Measurements from ENCODE around the gene AMOTL1. TPM values are rescaled to one million over a fixed set of nuclear protein-coding genes. Genes with fewer than 3 reads are reported as not detected.

The AMOTL1 gene
- total RNA-seq, 1 donor from 2014 or later, result 79.3 TPM

GRCh38 chr11:94775567-94776327, 7.6 kb downstream of the AMOTL1 start:
- Histone ChIP-seq H3K27ac (ENCODE audit: low read depth, low read length) (peak overlapping the region; percentile 8), H3K4me1 (ENCODE audit: control insufficient read depth in 3 of 3, insufficient read depth in 3 of 3, low read length in 3 of 3) (peaks cover 40 to 63% (median 45%) of the 10 kb centered on the region in 3 donors), H3K9ac (ENCODE audit: low read depth in 1 of 3, low read length in 3 of 3) (no peak overlapping the region), H3K36me3 (ENCODE audit: control insufficient read depth in 3 of 3, insufficient read depth in 3 of 3, low read length in 3 of 3) (no peaks in the 10 kb centered on the region), H3K27me3 (ENCODE audit: control insufficient read depth in 3 of 3, insufficient read depth in 3 of 3, low read length in 3 of 3) (no peaks in the 10 kb centered on the region), H3K9me3 (ENCODE audit: control insufficient read depth in 3 of 3, low read length in 3 of 3) (no peaks in the 10 kb centered on the region), H3K4me3 (ENCODE audit: low read length in 3 of 3) (peak overlapping the region in 1 of 3 donors; percentile 16)

GRCh38 chr11:94776351-94777321, 8.5 kb downstream of the AMOTL1 start:
- peaks cover 40 to 59% (median 44%) of the 10 kb centered on the region in 3 donors for H3K4me1 ChIP-seq (ENCODE audit: control insufficient read depth in 3 of 3, insufficient read depth in 3 of 3, low read length in 3 of 3)
- H3K9me3 ChIP-seq (ENCODE audit: control insufficient read depth in 3 of 3, low read length in 3 of 3), result no peaks in the 10 kb centered on the region
- peak overlapping the region in 1 of 3 donors; percentile 15 for H3K9ac ChIP-seq (ENCODE audit: low read depth in 1 of 3, low read length in 3 of 3)
- no peaks in the 10 kb centered on the region for H3K27me3 ChIP-seq (ENCODE audit: control insufficient read depth in 3 of 3, insufficient read depth in 3 of 3, low read length in 3 of 3)
- peak overlapping the region; percentile 8 for H3K27ac ChIP-seq (ENCODE audit: low read depth, low read length)
- H3K36me3 ChIP-seq (ENCODE audit: control insufficient read depth in 3 of 3, insufficient read depth in 3 of 3, low read length in 3 of 3), result no peaks in the 10 kb centered on the region
- peak overlapping the region in 1 of 3 donors; percentile 16 for H3K4me3 ChIP-seq (ENCODE audit: low read length in 3 of 3)

GRCh38 chr11:94780432-94780831, 12.3 kb downstream of the AMOTL1 start:
- no peaks in the 10 kb centered on the region for H3K27me3 ChIP-seq (ENCODE audit: control insufficient read depth in 3 of 3, insufficient read depth in 3 of 3, low read length in 3 of 3)
- no peak overlapping the region for H3K9ac ChIP-seq (ENCODE audit: low read depth in 1 of 3, low read length in 3 of 3)
- no peaks in the 10 kb centered on the region for H3K9me3 ChIP-seq (ENCODE audit: control insufficient read depth in 3 of 3, low read length in 3 of 3)
- no peaks in the 10 kb centered on the region for H3K36me3 ChIP-seq (ENCODE audit: control insufficient read depth in 3 of 3, insufficient read depth in 3 of 3, low read length in 3 of 3)
- no peak overlapping the region for H3K27ac ChIP-seq (ENCODE audit: low read depth, low read length)
- H3K4me1 ChIP-seq (ENCODE audit: control insufficient read depth in 3 of 3, insufficient read depth in 3 of 3, low read length in 3 of 3), result peaks cover 27 to 53% (median 47%) of the 10 kb centered on the region in 3 donors
- H3K4me3 ChIP-seq (ENCODE audit: low read length in 3 of 3), result no peak overlapping the region

GRCh38 chr11:94781837-94782236, 13.7 kb downstream of the AMOTL1 start:
- Histone ChIP-seq H3K36me3 (ENCODE audit: control insufficient read depth in 3 of 3, insufficient read depth in 3 of 3, low read length in 3 of 3) (no peaks in the 10 kb centered on the region), H3K27me3 (ENCODE audit: control insufficient read depth in 3 of 3, insufficient read depth in 3 of 3, low read length in 3 of 3) (no peaks in the 10 kb centered on the region), H3K4me1 (ENCODE audit: control insufficient read depth in 3 of 3, insufficient read depth in 3 of 3, low read length in 3 of 3) (peaks cover 22 to 51% (median 39%) of the 10 kb centered on the region in 3 donors), H3K27ac (ENCODE audit: low read depth, low read length) (no peak overlapping the region), H3K9me3 (ENCODE audit: control insufficient read depth in 3 of 3, low read length in 3 of 3) (no peaks in the 10 kb centered on the region), H3K4me3 (ENCODE audit: low read length in 3 of 3) (no peak overlapping the region), H3K9ac (ENCODE audit: low read depth in 1 of 3, low read length in 3 of 3) (no peak overlapping the region)

GRCh38 chr11:94782446-94782845, 14.3 kb downstream of the AMOTL1 start:
- H3K4me3 ChIP-seq (ENCODE audit: low read length in 3 of 3), result no peak overlapping the region
- H3K27ac ChIP-seq (ENCODE audit: low read depth, low read length), result no peak overlapping the region
- H3K4me1 ChIP-seq (ENCODE audit: control insufficient read depth in 3 of 3, insufficient read depth in 3 of 3, low read length in 3 of 3), result peaks cover 24 to 50% (median 42%) of the 10 kb centered on the region in 3 donors

GRCh38 chr11:94784884-94785283, 16.7 kb downstream of the AMOTL1 start:
- Histone ChIP-seq H3K36me3 (ENCODE audit: control insufficient read depth in 3 of 3, insufficient read depth in 3 of 3, low read length in 3 of 3) (no peaks in the 10 kb centered on the region), H3K4me3 (ENCODE audit: low read length in 3 of 3) (no peak overlapping the region), H3K9ac (ENCODE audit: low read depth in 1 of 3, low read length in 3 of 3) (no peak overlapping the region), H3K27me3 (ENCODE audit: control insufficient read depth in 3 of 3, insufficient read depth in 3 of 3, low read length in 3 of 3) (no peaks in the 10 kb centered on the region), H3K4me1 (ENCODE audit: control insufficient read depth in 3 of 3, insufficient read depth in 3 of 3, low read length in 3 of 3) (peaks cover 45 to 68% (median 57%) of the 10 kb centered on the region in 3 donors), H3K9me3 (ENCODE audit: control insufficient read depth in 3 of 3, low read length in 3 of 3) (no peaks in the 10 kb centered on the region), H3K27ac (ENCODE audit: low read depth, low read length) (no peak overlapping the region)

More at GRCh38 chr11:94782446-94782845, 14.3 kb downstream of the AMOTL1 start:
- H3K9ac ChIP-seq (ENCODE audit: low read depth in 1 of 3, low read length in 3 of 3), result no peak overlapping the region
- H3K36me3 ChIP-seq (ENCODE audit: control insufficient read depth in 3 of 3, insufficient read depth in 3 of 3, low read length in 3 of 3), result no peaks in the 10 kb centered on the region
- H3K27me3 ChIP-seq (ENCODE audit: control insufficient read depth in 3 of 3, insufficient read depth in 3 of 3, low read length in 3 of 3), result no peaks in the 10 kb centered on the region
- no peaks in the 10 kb centered on the region for H3K9me3 ChIP-seq (ENCODE audit: control insufficient read depth in 3 of 3, low read length in 3 of 3)

- H3K27me3 ChIP-seq (ENCODE audit: control insufficient read depth in 3 of 3, insufficient read depth in 3 of 3, low read length in 3 of 3), result no peaks in the 10 kb centered on the region
- H3K9me3 ChIP-seq (ENCODE audit: control insufficient read depth in 3 of 3, low read length in 3 of 3), result no peaks in the 10 kb centered on the region
- no peak overlapping the region for H3K4me3 ChIP-seq (ENCODE audit: low read length in 3 of 3)
- no peak overlapping the region for H3K27ac ChIP-seq (ENCODE audit: low read depth, low read length)
- H3K9ac ChIP-seq (ENCODE audit: low read depth in 1 of 3, low read length in 3 of 3), result no peak overlapping the region
- no peaks in the 10 kb centered on the region for H3K36me3 ChIP-seq (ENCODE audit: control insufficient read depth in 3 of 3, insufficient read depth in 3 of 3, low read length in 3 of 3)
- H3K4me1 ChIP-seq (ENCODE audit: control insufficient read depth in 3 of 3, insufficient read depth in 3 of 3, low read length in 3 of 3), result peaks cover 51 to 71% (median 60%) of the 10 kb centered on the region in 3 donors
These were observed 17.4 kb downstream of the AMOTL1 start for GRCh38 chr11:94785509-94785908.

- Histone ChIP-seq H3K4me1 (ENCODE audit: control insufficient read depth in 3 of 3, insufficient read depth in 3 of 3, low read length in 3 of 3) (peaks cover 56 to 70% (median 60%) of the 10 kb centered on the region in 3 donors), H3K4me3 (ENCODE audit: low read length in 3 of 3) (no peak overlapping the region), H3K27me3 (ENCODE audit: control insufficient read depth in 3 of 3, insufficient read depth in 3 of 3, low read length in 3 of 3) (no peaks in the 10 kb centered on the region), H3K36me3 (ENCODE audit: control insufficient read depth in 3 of 3, insufficient read depth in 3 of 3, low read length in 3 of 3) (no peaks in the 10 kb centered on the region), H3K27ac (ENCODE audit: low read depth, low read length) (no peak overlapping the region), H3K9me3 (ENCODE audit: control insufficient read depth in 3 of 3, low read length in 3 of 3) (no peaks in the 10 kb centered on the region), H3K9ac (ENCODE audit: low read depth in 1 of 3, low read length in 3 of 3) (peak overlapping the region in 1 of 3 donors; percentile 25)
These were observed 18.3 kb downstream of the AMOTL1 start for GRCh38 chr11:94786264-94787126.

GRCh38 chr11:94787801-94788200, 19.6 kb downstream of the AMOTL1 start:
- H3K27ac ChIP-seq (ENCODE audit: low read depth, low read length), result peak overlapping the region; percentile 69
- peak overlapping the region in 1 of 3 donors; percentile 16 for H3K4me3 ChIP-seq (ENCODE audit: low read length in 3 of 3)
- no peaks in the 10 kb centered on the region for H3K36me3 ChIP-seq (ENCODE audit: control insufficient read depth in 3 of 3, insufficient read depth in 3 of 3, low read length in 3 of 3)
- peaks cover 60 to 68% (median 65%) of the 10 kb centered on the region in 3 donors for H3K4me1 ChIP-seq (ENCODE audit: control insufficient read depth in 3 of 3, insufficient read depth in 3 of 3, low read length in 3 of 3)
- H3K27me3 ChIP-seq (ENCODE audit: control insufficient read depth in 3 of 3, insufficient read depth in 3 of 3, low read length in 3 of 3), result no peaks in the 10 kb centered on the region
- no peak overlapping the region for H3K9ac ChIP-seq (ENCODE audit: low read depth in 1 of 3, low read length in 3 of 3)
- no peaks in the 10 kb centered on the region for H3K9me3 ChIP-seq (ENCODE audit: control insufficient read depth in 3 of 3, low read length in 3 of 3)
